Measurements from ENCODE around the gene AGAP1.

DNA sequence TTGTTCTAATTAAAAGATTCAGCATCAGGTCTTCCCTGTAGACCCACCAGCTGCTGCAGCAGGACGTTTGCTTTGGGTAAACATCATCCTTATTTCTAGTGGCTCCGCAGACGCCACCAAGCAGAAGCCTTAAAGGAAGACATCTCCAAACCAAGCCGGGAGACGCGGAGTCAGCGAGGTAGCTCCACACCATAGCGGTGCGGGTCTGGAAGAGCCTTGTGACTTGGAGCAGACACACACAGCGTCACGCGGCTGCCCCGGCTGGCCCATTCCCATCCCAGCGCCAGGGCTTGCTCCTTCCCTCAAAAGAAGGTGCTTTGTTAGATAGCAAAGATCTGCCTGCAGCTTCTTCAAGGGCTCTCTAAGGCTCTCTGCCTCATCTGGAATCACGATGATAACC is 437.8 kb downstream of the AGAP1 start:
- no peak for TF ChIP-seq POLR2AphosphoS5 (IDR thresholded peaks at IDR 0.05; ENCODE audit: low read depth, low read length)
- TF ChIP-seq, protein P1, sequence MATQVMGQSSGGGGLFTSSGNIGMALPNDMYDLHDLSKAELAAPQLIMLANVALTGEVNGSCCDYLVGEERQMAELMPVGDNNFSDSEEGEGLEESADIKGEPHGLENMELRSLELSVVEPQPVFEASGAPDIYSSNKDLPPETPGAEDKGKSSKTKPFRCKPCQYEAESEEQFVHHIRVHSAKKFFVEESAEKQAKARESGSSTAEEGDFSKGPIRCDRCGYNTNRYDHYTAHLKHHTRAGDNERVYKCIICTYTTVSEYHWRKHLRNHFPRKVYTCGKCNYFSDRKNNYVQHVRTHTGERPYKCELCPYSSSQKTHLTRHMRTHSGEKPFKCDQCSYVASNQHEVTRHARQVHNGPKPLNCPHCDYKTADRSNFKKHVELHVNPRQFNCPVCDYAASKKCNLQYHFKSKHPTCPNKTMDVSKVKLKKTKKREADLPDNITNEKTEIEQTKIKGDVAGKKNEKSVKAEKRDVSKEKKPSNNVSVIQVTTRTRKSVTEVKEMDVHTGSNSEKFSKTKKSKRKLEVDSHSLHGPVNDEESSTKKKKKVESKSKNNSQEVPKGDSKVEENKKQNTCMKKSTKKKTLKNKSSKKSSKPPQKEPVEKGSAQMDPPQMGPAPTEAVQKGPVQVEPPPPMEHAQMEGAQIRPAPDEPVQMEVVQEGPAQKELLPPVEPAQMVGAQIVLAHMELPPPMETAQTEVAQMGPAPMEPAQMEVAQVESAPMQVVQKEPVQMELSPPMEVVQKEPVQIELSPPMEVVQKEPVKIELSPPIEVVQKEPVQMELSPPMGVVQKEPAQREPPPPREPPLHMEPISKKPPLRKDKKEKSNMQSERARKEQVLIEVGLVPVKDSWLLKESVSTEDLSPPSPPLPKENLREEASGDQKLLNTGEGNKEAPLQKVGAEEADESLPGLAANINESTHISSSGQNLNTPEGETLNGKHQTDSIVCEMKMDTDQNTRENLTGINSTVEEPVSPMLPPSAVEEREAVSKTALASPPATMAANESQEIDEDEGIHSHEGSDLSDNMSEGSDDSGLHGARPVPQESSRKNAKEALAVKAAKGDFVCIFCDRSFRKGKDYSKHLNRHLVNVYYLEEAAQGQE (IDR thresholded peaks at IDR 0.05; ENCODE audit: insufficient read depth in 1 of 2, low read depth in 2 of 2, low read length in 2 of 2): no peak
- TF ChIP-seq TAF1 (IDR thresholded peaks at IDR 0.05; ENCODE audit: borderline replicate concordance, insufficient read depth, low read length): no peak
- no peak for TF ChIP-seq SIN3A (IDR thresholded peaks at IDR 0.05; ENCODE audit: borderline replicate concordance, insufficient read depth, low read length)
- no peak for TF ChIP-seq FOXP2 (optimal IDR thresholded peaks at IDR 0.05; ENCODE audit: borderline replicate concordance, extremely low read depth, extremely low read length, insufficient read depth)
